GM19324 (cell line): ENCODE results near the gene UGGT2.
"Not testable (repeated sequence)": the region's sequence is repeated elsewhere in the genome, so short reads cannot be mapped to it uniquely, and the experiment has no call there.

Experiments used
- ATAC-seq: cut with Tn5 transposase; IDR thresholded peaks from one replicate; pipeline ENCODE4 v1.9.1; 2021; ENCODE audit warnings: mild to moderate bottlenecking, moderate library complexity; ENCODE audit not compliant: unreplicated experiment, low FRiP score

Gene UGGT2

DNA sequence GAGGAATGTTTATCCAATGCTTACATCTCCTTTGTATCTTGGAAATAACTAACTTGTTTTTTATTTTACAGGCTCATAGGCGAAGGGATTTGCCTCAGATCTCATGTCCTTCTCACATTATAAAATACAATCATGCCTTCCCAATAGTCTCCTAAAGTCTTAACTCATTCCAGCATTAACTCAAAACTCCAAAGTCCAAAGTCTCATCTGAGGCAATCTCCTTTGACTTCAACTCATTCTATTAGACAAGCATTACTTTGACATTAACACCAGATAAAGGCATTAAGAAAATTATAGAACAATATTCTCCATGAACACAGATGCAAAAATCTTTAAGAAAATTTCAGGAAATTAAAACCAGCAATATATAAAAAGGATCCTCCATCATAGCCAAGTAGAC, 238.7 kb downstream of the UGGT2 start:
- ATAC-seq: no peak

DNA sequence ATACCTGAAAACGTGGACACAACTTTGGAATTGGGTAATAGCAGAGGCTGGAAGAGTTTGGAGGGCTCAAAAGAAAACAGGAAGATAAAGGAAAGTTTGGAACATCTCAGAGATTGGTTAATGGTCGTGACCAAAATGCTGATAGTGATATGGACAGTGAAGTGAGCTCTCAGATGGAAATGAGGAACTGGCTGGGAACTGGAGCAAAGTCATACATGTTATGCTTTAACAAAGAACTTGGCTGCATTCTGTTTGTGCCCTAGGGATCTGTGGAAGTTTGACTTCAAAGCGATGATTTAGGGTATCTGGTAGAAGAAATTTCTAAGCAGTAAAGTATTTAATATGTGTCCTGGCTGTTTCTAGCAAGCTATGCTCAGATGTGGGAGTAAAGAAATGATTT, 240.1 kb downstream of the UGGT2 start:
- ATAC-seq: no peak

DNA sequence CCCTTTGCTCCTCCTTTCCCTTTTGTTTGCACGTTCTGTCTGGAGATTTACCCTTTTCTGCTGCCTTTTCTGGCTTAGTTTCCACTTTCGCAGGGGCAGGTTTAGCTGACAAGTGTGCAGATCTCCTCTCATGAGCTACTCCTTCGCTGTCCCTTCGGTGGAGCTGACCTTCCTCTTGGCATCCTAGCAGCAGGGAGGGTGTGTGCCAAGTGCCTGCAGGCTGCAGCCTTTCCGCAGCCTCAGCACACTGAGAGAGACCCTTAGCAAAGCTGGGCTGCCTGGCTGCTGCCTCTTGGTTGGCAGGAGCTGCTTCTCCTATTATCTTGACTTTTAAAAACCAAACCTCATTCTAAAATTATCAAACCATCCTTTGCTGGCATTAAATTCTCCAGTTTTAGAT, 243.8 kb downstream of the UGGT2 start:
- ATAC-seq: no peak

DNA sequence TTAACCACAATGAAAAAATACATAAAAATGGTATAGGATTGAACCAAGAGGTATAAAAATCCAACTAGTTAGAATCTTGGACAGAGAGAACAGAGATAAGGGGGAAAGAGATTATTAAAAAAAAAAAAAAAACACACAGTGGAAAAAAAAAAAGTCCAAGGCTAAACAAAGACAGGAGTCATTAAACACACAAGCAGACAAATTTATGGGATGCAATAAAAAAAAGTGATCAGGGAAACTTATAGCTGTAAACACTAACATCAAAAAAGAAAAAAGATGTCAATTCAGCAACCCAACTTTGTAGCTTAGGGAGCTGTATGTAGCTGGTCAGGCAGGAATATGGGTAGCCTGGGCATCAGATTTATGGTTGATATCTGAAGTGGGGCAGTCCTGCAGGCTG, 247.3 kb downstream of the UGGT2 start:
- ATAC-seq: no peak

DNA sequence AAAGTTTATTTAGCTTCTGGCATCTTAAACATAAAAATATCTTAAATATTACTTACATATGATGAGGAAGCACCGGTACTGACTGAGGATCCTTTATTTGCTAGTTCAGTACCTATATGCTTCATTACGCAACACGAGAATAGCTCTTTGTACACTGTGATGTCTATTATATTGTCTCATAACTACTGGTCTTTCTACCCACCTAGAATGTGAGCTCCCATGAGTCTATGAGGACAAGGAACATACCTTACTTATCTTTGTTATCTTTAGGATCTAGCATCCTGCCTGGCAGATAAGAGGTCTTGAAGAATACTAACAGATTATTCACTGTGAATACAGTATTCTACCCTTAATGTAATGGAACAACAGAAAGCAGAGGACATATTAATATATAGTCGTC, 251.4 kb downstream of the UGGT2 start:
- ATAC-seq: no peak

DNA sequence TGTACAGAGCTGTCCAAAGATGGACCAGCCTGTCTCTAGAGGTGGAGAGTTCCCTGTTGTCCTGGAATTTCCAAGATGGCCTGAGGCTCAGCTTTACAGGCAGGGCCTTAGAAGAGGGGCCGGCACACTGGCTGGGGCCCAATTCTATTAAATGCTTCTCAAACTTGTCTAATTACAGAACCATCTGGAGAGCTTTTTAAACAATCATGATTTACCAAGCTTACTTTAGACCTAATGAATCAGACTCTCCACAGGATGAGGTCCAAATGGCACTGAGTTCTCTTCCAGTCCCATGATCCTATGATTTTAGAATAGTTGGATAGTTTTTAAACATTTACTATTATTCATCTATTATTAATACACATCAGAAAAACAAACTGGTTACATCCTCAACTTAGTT, 252.8 kb downstream of the UGGT2 start:
- no peak for ATAC-seq

DNA sequence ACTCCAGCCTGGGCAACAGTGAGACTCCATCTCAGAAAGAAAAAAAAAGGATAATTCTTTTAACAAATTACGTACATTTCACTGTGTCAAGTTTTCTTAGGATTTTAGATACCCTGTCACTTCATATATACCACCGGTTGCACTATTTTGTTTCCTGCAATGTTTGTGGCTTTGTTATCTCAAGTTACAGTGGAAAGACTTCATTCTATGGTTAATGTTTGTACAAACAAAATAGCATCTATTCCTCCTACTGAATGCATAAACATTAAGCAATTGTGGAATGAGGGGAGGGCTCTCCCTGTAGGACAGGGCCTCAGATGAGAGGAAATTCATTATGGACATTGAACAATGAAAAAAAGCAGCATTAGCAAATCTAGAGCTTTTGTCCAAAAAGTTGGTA, 256.2 kb downstream of the UGGT2 start:
- no peak for ATAC-seq

DNA sequence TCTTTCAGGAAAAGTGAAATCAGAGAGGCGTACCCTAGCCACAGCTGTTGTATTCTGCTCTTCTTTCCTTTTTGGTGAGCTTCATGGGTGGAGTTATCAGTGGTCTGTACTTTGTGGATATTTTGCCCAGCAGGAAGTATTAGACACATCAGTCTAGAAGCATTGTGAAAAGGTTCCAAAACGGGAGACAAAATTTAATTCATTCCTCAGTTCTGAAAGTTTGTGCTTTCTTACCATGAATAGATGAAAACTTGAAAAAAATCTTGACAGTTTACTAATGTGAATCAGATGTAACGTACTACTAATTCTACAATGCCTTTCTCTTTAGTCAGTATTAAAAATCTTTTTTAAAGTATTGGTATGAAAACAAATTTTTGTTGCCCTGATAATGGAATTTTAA, 259.4 kb downstream of the UGGT2 start:
- ATAC-seq: no peak

DNA sequence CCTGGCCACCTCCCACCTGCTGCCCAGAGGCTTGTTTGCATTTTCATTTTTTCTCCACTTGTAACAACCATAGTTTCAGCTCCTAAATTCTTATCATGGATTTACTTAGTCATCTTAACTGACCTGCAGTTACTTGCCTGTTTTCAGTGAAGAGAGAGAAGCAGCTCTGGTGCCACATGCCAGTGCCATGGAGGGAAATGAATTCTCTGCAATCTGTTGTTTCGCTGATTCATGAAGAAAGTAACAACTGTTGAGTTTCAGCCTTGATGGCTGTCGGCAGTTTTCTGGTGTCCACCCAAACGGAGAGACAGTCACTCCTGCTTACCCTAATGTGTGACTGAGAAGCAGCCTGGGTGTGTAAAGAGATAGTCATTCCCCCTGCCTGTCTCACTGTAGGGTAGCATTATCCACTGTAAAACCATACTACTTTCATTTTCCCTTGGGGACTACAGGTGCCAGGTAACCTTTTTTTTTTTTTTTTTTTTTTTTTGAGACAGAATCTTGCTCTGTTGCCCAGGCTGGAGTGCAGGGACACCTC, 260.1 kb downstream of the UGGT2 start:
- ATAC-seq: no peak

DNA sequence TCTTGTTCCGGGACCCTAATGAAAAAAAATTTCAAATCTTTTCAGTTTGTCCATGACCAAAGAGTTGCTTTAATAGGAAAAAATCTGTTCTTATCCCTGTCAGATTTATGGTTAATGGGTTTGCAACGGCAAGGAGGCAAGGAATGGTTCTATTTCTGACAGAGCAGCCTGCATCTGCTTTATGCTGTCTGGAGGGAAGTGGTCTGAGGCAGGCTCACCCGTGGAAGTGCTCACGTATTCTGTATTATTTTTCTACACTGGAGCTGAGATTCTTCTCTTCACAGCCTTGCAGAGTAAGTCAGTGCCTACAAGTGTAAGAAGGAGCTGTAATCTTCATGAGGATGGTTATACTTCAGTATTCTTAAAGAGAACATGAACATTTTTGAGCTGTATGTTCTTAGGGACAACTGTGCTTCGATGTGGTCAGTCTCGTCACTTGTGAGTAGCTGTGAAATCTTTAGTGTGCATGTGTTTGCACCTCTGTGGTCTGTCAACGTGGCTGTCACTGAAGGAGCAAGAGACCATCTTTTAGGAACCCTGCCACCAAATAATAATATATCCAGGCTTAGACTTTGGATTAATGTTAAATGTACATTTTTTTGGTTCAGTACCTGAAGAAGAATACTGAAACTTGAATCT, 262.0 kb downstream of the UGGT2 start:
- no peak for ATAC-seq

DNA sequence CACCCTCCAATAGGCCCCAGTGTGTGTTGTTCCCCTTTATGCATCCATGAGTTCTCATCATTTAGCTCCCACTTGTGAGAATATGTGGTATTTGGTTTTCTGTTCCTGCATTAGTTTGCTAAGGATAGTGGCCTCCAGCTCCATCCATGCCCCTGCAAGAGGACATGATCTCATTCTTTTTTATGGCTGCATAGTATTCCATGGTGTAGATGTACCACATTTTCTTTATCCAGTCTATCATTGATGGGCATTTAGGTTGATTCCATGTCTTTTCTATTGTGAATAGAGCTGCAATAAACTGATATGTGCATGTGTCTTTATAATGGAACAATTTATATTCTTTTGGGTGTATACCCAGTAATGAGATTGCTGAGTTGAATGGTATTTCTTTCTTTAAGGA, 263.9 kb downstream of the UGGT2 start:
- not testable (repeated sequence) for ATAC-seq

DNA sequence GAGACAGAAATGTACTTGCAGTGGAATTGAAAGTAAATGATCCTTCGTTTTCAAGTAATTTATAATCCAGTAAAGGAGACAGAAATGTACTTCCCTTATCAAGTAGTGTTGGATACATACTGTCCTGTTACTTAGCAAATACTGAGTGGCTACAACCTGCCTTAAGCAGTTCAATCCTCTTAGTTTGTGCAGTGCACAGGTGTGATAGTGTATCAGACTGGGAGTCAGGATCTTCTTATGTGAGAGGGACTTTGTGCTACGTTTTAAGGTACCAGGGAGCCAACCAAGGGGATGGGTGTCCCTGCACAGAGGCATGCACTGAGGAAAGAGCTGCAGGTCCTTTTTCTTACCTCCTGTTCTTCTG, 265.1 kb downstream of the UGGT2 start:
- ATAC-seq: no peak

DNA sequence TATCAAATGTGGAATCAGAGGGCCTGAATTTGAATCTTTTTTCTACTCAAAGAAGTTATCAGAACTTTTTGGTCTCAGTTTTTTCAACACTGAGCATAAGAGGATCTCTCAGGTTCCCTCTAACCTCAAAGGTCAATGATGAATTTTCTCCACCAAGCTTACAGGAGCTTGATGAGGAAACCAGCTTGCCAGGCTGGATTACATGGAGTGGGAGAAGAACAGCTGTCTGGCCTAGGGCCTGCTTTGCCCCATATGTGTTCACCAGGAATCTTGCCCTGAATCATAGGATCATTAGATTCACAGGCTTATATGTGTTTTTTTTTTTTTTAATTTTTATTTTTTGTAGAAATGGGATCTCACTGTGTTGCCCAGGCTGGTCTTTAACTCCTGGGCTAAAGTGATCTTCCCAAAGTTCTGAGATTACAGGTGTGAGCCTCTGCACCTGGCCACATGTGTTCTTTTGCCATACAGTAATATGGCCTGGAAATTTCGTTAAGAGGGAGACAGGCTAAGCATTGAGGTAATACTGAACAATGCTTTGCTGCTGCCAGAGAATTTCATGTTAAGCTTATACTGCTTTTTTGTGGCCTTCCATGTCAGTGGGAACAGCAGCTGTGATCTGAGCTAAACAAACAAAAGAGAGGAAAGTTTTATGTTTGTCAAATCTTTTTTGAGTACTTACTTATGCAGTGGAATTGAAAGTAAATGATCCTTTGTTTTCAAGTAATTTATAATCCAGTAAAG, 265.7 kb downstream of the UGGT2 start:
- no peak for ATAC-seq

DNA sequence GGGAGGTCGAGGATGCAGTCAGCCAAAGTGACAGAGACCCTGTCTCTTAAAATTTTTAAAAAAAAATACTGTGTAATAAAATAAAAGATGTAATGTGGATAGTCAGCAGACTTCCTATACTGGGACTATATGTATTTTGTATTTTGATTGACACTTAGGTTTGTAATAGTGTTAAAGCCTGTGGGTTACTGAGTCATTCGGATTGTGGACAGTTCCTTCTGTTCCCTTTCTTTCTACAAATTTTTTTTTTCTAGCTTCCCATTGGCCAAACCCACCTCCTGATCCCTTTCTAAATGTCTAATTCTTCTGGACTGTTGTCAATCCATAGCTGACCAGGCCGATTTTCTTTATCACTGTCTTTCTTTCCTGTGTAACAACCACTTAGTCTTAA, 268.3 kb downstream of the UGGT2 start:
- ATAC-seq: no peak

DNA sequence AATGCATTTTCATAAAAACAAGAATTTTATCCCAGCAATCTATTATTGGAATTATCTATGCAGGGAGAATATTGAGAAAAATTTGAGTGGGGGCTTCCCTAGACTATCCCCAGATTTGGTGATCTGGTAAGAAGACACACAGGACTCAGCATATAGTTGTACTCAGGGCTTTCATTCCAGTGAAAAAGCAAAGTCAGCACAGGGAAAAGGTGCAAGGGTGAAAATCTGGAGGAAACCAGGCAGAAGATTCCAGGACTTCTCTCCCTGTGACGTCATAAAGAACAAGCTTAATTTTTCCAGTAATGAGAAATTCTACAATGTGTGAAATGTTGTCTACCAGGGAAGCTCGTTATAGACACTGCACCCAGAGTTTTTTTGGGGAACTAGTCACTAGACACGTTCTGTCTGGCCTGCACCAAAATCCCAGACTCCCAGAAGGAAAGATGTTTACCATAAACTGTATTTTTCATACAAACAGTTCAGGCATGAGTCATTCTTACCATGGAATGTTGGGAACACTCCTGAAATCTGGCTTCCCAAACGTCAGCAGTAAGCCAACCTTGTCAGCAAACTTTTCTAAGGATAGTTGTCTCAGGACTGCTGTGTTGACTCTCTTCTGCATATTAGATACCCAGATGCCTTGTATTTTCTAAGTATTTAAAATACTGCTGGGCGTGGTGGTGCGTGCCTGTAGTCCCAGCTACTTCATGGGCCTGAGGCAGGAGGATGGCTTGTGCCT, 268.9 kb downstream of the UGGT2 start:
- ATAC-seq: no peak

DNA sequence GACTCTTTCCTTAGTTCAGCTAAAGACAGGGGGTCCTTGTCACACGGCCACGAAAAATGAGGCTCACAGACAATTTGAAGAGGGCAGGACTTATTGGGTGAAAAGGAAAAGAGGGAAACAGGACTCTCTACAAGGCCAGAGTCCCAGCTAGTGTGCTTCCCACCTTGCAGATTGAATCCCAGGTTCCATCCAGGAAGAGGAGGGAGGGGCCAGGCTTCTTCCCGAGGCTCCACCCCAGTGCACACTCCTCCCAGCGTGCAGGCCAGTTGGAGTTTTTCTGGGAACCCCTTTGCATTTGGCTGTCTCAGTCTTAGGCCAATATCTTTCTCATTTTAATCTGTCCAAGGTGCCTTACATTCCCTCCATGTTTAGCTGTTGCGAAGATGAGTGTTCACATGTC, 269.5 kb downstream of the UGGT2 start:
- ATAC-seq: no peak

DNA sequence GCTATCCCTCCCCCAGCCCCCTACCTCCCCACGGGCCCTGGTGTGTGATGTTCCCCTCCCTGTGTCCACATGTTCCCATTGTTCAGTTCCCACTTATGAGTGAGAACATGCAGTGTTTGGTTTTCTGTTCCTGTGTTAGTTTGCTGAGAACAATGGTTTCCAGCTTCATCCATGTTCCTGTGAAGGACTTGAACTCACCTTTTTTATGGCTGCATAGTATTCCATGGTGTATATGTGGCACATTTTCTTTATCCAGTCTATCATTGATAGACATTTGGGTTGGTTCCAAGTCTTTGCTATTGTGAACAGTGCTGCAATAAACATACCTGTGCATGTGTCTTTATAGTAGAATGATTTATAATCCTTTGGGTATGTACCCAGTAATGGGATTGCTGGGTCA, 271.3 kb downstream of the UGGT2 start:
- ATAC-seq: not testable (repeated sequence)

DNA sequence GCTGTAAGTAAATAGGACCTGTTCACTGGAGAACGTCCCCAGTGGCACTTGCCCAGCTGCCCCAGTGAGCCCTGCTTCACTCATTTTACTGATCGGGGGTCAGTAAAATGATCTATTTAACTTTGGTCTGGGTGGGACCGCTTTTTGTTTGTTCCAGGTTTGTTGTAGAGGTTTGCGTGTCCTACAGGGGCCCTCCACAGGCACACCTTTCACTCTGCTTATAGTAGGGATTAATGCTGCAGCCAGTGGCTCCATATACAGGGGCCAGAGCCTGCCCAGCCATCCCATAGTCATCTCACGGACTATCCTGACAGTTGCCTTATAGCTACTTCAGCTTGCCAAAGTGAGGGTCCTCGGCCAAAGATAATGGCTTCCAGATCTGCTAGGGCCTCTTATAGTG, 272.2 kb downstream of the UGGT2 start:
- ATAC-seq: no peak

DNA sequence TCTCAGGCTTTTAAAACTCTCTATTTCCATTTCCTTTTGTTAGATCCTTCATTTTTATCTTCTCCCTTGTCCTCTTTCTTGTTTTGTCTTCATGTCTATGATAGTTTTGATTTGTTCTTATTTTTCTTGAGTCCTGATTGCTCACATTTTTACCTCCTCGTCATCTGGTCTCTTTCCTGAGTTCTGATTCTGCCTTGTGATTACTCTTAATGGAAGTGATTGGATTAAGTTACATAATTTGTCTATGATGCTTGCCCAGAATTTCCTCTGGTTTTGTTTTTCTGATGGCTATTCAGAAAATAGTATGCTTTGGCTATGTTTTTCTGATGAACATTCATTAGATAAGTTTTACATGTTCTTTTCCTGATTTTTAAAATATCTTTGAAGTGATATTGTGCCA, 273.7 kb downstream of the UGGT2 start:
- no peak for ATAC-seq

DNA sequence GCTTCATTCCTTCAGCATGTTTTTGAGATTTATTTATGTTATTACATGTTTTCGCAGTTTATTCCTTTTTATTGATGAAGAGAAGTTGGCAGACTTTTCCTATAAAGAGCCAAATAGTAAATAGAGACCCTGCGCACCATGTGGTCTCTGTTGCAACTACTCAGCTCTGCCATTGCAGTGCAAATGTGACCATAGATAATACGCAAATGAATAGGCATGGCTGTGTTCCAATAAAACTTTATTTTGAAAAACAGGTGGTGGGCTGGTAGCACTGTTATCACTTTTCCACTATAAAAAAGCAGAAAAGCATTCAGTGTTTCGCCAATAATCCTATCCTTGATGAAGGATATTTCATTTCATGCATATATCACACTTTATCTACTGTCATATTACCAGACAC, 281.3 kb downstream of the UGGT2 start:
- no peak for ATAC-seq

DNA sequence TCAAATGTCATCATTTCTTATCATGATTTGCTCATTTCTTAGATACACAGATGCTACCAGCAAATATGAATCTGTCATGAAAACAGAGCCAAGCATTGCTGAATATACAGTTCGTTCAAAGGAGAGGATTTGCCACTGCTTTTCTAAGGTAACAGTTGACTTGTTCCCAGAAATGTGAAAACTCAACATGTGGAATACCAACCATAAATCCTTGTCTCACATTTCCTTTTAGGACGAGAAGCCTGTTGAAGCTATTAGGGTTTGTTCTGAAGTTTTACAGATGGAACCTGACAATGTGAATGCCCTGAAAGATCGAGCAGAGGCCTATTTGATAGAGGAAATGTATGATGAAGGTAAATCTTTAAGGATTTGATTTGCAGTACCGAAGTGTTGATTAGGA, 289.6 kb downstream of the UGGT2 start:
- no peak for ATAC-seq

DNA sequence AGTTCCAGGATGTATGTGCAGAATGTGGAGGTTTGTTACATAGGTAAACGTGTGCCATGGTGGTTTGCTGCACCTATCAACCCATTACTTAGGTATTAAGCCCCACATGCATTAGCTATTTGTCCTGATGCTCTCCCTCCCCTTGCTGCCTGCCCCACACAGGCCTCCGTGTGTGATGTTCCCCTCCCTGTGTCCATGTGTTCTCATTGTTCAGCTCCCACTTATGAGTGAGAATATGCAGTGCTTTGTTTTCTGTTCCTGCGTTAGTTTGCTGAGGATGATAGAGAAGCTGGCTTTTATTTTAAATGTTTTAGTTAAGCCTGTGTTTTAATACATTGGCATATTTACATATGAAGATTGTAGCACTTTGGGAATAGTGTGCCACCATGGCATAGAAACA, 290.6 kb downstream of the UGGT2 start:
- not testable (repeated sequence) for ATAC-seq
